K562 (cell line): ENCODE measurements around the gene NIFK. TPM values are rescaled to one million over a fixed set of nuclear protein-coding genes. Genes with fewer than 3 reads are reported as not detected.

Source experiments
- BHLHE40 ChIP-seq: IDR thresholded peaks from 2 replicates; pipeline ENCODE4 v1.6.1; 2011; ENCODE audit warnings: low read length, improper control_type of control experiment
- BRCA1 ChIP-seq, 2 experiments: fragments of 450-650 bp in 1 of 2; sonication (generic) in 1 of 2; formaldehyde crosslinking in 1 of 2; IDR thresholded peaks; 2 replicates each; pipeline versions ENCODE4 v1.5.0 to v1.6.1; 2017 to 2020; ENCODE audit warnings: mild to moderate bottlenecking in 1 of 2, missing genetic modification reagents in 1 of 2
- ESRRA ChIP-seq: fragments of 450-650 bp; IDR thresholded peaks from 2 replicates; pipeline ENCODE4 v1.6.1; 2014; ENCODE audit warnings: low read depth, mild to moderate bottlenecking, moderate library complexity, borderline replicate concordance
- FOXK2 ChIP-seq, 2 experiments: fragments of 450-650 bp; IDR thresholded peaks in 1 of 2; conservative IDR thresholded peaks in 1 of 2; 2 replicates each; pipeline ENCODE4 v1.6.1; 2016; ENCODE audit warnings: low read depth in 2 of 2, mild to moderate bottlenecking in 1 of 2
- NCOA2 ChIP-seq, 2 experiments: fragments of 450-650 bp; IDR thresholded peaks; 2 replicates each; pipeline ENCODE4 v1.6.1; 2018; ENCODE audit warnings: mild to moderate bottlenecking in 2 of 2, moderate library complexity in 1 of 2; ENCODE audit not compliant: partially characterized antibody in 2 of 2
- PML ChIP-seq: IDR thresholded peaks from 2 replicates; pipeline ENCODE4 v1.6.1; 2012; ENCODE audit warnings: low read length, inconsistent platforms
- ZNF121 ChIP-seq: sonication (generic); formaldehyde crosslinking; conservative IDR thresholded peaks from 2 replicates; pipeline ENCODE4 v1.8.0; 2022; ENCODE audit warnings: missing genetic modification reagents
- ZNF551 ChIP-seq: fragments of 250-450 bp; sonication (Bioruptor Pico); IDR thresholded peaks from 2 replicates; pipeline ENCODE4 v1.5.0; 2021; ENCODE audit warnings: mild to moderate bottlenecking, moderate library complexity
- ZNF668 ChIP-seq: fragments of 250-450 bp; sonication (Bioruptor Pico); IDR thresholded peaks from 2 replicates; pipeline ENCODE4 v1.8.0; 2022; ENCODE audit warnings: mild to moderate bottlenecking, inconsistent platforms
- polyA plus RNA-seq, 8 experiments: library from polyadenylated mRNA; depleted of rRNA in 4 of 8; stranded (reverse) in 5 of 8; unstranded in 3 of 8; fragments of >200 nt; fragmentation: Nextera tagmentation in 2 of 8; fragmentation: Illumina TruSeq in 1 of 8; extraction: Ambion mirVana in 2 of 8; extraction: Trizol in 1 of 8; gene quantifications; 2 replicates each; pipeline versions ENCODE4 v1.2.1 to v1.2.3, GENCODE V29; 2011 to 2014; ENCODE audit warnings: inconsistent platforms in 1 of 8, missing spikeins in 1 of 8
- total RNA-seq, 7 experiments: library from RNA; depleted of rRNA in 6 of 7; stranded (reverse); fragments of >200 nt in 6 of 7; fragmentation: Illumina TruSeq in 2 of 7; extraction: Trizol in 2 of 7; gene quantifications; 2 replicates each; pipeline versions ENCODE4 v1.2.1 to v1.2.3, GENCODE V29; 2011 to 2021; ENCODE audit warnings: low replicate concordance in 1 of 7
- TF ChIP-seq, protein P1 (sequence below): fragments of 200-600 bp; sonication (generic); IDR thresholded peaks from one replicate; pipeline ENCODE4 v1.6.1; 2012; ENCODE audit warnings: mild to moderate bottlenecking, low read depth, low read length, inconsistent platforms
- TF ChIP-seq, protein P2 (sequence below), 2 experiments: IDR thresholded peaks; 2 replicates each; pipeline ENCODE4 v1.6.1; 2011; ENCODE audit warnings: borderline replicate concordance in 1 of 2, control low read depth in 1 of 2, low read depth in 1 of 2, low read length in 1 of 2, mild to moderate bottlenecking in 1 of 2, mixed read lengths in 1 of 2, moderate library complexity in 1 of 2; ENCODE audit not compliant: insufficient read depth in 1 of 2, insufficient read length in 1 of 2, poor library complexity in 1 of 2, severe bottlenecking in 1 of 2; ENCODE audit errors: extremely low read depth in 1 of 2
- TF ChIP-seq, protein P3 (sequence below): fragments of 450-650 bp; IDR thresholded peaks from one replicate; pipeline ENCODE4 v1.6.1; 2018; ENCODE audit warnings: mild to moderate bottlenecking, moderate library complexity; ENCODE audit not compliant: partially characterized antibody

The NIFK gene
- total and polyA plus RNA-seq, 9 of the 15 experiments (the other 6 are each of a cell fraction or from before 2014, with no cell fraction given), result 60.2 to 426 (median 183) TPM

DNA sequence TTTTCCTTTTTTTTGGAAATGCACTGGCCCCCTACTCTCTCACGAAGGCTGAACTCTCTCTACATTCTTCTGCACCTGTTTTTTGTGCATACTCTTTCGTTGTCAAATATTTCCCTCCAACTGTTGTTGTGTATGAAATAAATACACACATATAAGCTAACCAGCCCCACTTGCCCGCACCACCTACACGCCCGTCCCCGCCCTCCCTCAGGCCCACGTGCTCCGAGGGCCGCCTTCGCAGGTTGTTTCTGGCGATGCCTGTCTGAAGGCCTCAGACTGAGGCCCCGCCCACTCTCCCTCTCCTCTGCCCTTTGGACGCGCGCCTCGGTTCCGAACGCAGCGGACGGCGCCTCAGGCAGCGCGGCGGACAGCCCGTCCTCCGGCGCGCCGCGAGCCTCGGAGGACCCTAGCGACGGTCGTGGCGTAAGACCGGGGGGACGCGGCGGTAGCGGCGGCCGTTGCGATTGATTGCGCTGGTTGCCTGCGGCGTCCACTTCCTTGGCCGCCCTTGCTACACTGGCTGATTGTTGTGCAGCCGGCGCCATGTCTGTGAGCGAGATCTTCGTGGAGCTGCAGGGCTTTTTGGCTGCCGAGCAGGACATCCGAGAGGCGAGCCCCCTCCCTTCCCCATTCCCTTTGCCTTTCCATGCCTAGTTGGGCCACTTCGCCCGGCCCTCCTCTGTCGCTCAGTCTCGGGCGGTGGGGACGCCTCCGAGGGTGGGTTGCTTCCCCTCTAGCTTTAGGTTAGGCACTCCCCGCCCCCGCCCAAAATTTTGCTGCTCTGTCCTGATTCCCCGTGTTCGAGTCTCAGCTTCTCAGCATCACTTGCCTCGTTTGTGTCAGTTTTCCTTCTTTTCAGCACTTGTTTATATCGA is 18.8 kb upstream of the NIFK start, which contains the start of gene TSN (continued):
- TF ChIP-seq, protein P1, sequence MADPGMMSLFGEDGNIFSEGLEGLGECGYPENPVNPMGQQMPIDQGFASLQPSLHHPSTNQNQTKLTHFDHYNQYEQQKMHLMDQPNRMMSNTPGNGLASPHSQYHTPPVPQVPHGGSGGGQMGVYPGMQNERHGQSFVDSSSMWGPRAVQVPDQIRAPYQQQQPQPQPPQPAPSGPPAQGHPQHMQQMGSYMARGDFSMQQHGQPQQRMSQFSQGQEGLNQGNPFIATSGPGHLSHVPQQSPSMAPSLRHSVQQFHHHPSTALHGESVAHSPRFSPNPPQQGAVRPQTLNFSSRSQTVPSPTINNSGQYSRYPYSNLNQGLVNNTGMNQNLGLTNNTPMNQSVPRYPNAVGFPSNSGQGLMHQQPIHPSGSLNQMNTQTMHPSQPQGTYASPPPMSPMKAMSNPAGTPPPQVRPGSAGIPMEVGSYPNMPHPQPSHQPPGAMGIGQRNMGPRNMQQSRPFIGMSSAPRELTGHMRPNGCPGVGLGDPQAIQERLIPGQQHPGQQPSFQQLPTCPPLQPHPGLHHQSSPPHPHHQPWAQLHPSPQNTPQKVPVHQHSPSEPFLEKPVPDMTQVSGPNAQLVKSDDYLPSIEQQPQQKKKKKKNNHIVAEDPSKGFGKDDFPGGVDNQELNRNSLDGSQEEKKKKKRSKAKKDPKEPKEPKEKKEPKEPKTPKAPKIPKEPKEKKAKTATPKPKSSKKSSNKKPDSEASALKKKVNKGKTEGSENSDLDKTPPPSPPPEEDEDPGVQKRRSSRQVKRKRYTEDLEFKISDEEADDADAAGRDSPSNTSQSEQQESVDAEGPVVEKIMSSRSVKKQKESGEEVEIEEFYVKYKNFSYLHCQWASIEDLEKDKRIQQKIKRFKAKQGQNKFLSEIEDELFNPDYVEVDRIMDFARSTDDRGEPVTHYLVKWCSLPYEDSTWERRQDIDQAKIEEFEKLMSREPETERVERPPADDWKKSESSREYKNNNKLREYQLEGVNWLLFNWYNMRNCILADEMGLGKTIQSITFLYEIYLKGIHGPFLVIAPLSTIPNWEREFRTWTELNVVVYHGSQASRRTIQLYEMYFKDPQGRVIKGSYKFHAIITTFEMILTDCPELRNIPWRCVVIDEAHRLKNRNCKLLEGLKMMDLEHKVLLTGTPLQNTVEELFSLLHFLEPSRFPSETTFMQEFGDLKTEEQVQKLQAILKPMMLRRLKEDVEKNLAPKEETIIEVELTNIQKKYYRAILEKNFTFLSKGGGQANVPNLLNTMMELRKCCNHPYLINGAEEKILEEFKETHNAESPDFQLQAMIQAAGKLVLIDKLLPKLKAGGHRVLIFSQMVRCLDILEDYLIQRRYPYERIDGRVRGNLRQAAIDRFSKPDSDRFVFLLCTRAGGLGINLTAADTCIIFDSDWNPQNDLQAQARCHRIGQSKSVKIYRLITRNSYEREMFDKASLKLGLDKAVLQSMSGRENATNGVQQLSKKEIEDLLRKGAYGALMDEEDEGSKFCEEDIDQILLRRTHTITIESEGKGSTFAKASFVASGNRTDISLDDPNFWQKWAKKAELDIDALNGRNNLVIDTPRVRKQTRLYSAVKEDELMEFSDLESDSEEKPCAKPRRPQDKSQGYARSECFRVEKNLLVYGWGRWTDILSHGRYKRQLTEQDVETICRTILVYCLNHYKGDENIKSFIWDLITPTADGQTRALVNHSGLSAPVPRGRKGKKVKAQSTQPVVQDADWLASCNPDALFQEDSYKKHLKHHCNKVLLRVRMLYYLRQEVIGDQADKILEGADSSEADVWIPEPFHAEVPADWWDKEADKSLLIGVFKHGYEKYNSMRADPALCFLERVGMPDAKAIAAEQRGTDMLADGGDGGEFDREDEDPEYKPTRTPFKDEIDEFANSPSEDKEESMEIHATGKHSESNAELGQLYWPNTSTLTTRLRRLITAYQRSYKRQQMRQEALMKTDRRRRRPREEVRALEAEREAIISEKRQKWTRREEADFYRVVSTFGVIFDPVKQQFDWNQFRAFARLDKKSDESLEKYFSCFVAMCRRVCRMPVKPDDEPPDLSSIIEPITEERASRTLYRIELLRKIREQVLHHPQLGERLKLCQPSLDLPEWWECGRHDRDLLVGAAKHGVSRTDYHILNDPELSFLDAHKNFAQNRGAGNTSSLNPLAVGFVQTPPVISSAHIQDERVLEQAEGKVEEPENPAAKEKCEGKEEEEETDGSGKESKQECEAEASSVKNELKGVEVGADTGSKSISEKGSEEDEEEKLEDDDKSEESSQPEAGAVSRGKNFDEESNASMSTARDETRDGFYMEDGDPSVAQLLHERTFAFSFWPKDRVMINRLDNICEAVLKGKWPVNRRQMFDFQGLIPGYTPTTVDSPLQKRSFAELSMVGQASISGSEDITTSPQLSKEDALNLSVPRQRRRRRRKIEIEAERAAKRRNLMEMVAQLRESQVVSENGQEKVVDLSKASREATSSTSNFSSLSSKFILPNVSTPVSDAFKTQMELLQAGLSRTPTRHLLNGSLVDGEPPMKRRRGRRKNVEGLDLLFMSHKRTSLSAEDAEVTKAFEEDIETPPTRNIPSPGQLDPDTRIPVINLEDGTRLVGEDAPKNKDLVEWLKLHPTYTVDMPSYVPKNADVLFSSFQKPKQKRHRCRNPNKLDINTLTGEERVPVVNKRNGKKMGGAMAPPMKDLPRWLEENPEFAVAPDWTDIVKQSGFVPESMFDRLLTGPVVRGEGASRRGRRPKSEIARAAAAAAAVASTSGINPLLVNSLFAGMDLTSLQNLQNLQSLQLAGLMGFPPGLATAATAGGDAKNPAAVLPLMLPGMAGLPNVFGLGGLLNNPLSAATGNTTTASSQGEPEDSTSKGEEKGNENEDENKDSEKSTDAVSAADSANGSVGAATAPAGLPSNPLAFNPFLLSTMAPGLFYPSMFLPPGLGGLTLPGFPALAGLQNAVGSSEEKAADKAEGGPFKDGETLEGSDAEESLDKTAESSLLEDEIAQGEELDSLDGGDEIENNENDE, result no peak
- TF ChIP-seq ZNF551 (CRISPR knock-in tag), result no peak
- TF ChIP-seq, protein P2, sequence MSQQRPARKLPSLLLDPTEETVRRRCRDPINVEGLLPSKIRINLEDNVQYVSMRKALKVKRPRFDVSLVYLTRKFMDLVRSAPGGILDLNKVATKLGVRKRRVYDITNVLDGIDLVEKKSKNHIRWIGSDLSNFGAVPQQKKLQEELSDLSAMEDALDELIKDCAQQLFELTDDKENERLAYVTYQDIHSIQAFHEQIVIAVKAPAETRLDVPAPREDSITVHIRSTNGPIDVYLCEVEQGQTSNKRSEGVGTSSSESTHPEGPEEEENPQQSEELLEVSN (IDR thresholded peaks at IDR 0.05; ENCODE audit: borderline replicate concordance in 1 of 2, extremely low read depth in 1 of 2, insufficient read depth in 1 of 2, insufficient read length in 1 of 2, low read depth in 1 of 2, low read length in 1 of 2, poor library complexity in 1 of 2, severe bottlenecking in 1 of 2), result peak; percentile 71 to 77
- TF ChIP-seq FOXK2 (conservative IDR thresholded peaks at IDR 0.05 in 1 of 2, IDR thresholded peaks at IDR 0.05 in 1 of 2; ENCODE audit: low read depth in 2 of 2), result peak; percentile 82 to 83
- no peak for TF ChIP-seq BRCA1 (IDR thresholded peaks at IDR 0.05)
- TF ChIP-seq BRCA1 (CRISPR knock-in tag; IDR thresholded peaks at IDR 0.05), result no peak
- TF ChIP-seq, protein P3, sequence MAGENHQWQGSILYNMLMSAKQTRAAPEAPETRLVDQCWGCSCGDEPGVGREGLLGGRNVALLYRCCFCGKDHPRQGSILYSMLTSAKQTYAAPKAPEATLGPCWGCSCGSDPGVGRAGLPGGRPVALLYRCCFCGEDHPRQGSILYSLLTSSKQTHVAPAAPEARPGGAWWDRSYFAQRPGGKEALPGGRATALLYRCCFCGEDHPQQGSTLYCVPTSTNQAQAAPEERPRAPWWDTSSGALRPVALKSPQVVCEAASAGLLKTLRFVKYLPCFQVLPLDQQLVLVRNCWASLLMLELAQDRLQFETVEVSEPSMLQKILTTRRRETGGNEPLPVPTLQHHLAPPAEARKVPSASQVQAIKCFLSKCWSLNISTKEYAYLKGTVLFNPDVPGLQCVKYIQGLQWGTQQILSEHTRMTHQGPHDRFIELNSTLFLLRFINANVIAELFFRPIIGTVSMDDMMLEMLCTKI, result no peak
- TF ChIP-seq PML, result peak; percentile 55; the same call in 1 of the 2 replicates
- TF ChIP-seq ESRRA, result peak; percentile 67; the same call in 1 of the 2 replicates
- no peak for TF ChIP-seq ZNF668 (CRISPR knock-in tag)
- peak in 1 of 2 experiments; percentile 98 for TF ChIP-seq NCOA2 (IDR thresholded peaks at IDR 0.05; ENCODE audit: partially characterized antibody in 2 of 2)
- peak; percentile 69 for TF ChIP-seq BHLHE40
- no peak for TF ChIP-seq ZNF121 (CRISPR knock-in tag)
